HG02884 (cell line): ENCODE measurements around the gene PLEKHG5.

Source experiments
- ATAC-seq: cut with Tn5 transposase; IDR thresholded peaks from one replicate; pipeline ENCODE4 v1.9.1; 2021; ENCODE audit warnings: mild to moderate bottlenecking, moderate library complexity; ENCODE audit not compliant: unreplicated experiment

Gene PLEKHG5

GRCh38 chr1:6491480-6491962, at the start of gene PLEKHG5:
PLEKHG5 (minus strand) TSS chr1:6491667; CDS start chr1:6477571, 14,096 bp downstream.
- no peak for ATAC-seq

GRCh38 chr1:6538956-6539355, 47.5 kb upstream of the PLEKHG5 start:
- ATAC-seq: no peak

- ATAC-seq: no peak
These were observed 44.8 kb upstream of the PLEKHG5 start for GRCh38 chr1:6536291-6536690.

GRCh38 chr1:6535214-6535613, 43.7 kb upstream of the PLEKHG5 start:
- no peak for ATAC-seq

GRCh38 chr1:6534248-6534822, 42.9 kb upstream of the PLEKHG5 start:
- ATAC-seq: no peak

- no peak for ATAC-seq
These were observed 40.5 kb upstream of the PLEKHG5 start for GRCh38 chr1:6531996-6532395.

- ATAC-seq: no peak
These were observed 39.2 kb upstream of the PLEKHG5 start for GRCh38 chr1:6530504-6531160.

GRCh38 chr1:6528492-6528891, 37.0 kb upstream of the PLEKHG5 start:
- no peak for ATAC-seq

- ATAC-seq: no peak
These were observed 34.8 kb upstream of the PLEKHG5 start for GRCh38 chr1:6526316-6526715.

- ATAC-seq: no peak
These were observed 32.1 kb upstream of the PLEKHG5 start for GRCh38 chr1:6523566-6523965.

GRCh38 chr1:6521536-6521935, 30.1 kb upstream of the PLEKHG5 start:
- ATAC-seq: no peak

- ATAC-seq: no peak
These were observed 28.6 kb upstream of the PLEKHG5 start for GRCh38 chr1:6519935-6520671.

GRCh38 chr1:6519491-6519934, 28.0 kb upstream of the PLEKHG5 start:
- ATAC-seq: no peak

GRCh38 chr1:6517435-6517851, 26.0 kb upstream of the PLEKHG5 start:
- ATAC-seq: no peak

- ATAC-seq: no peak
These were observed 24.3 kb upstream of the PLEKHG5 start for GRCh38 chr1:6515771-6516170.

- ATAC-seq: no peak
These were observed 21.9 kb upstream of the PLEKHG5 start for GRCh38 chr1:6513320-6513801.

GRCh38 chr1:6512908-6513280, 21.4 kb upstream of the PLEKHG5 start:
- no peak for ATAC-seq

GRCh38 chr1:6512245-6512907, 20.9 kb upstream of the PLEKHG5 start:
- no peak for ATAC-seq

- ATAC-seq: no peak
These were observed 20.2 kb upstream of the PLEKHG5 start for GRCh38 chr1:6511561-6512244.

GRCh38 chr1:6511056-6511455, 19.6 kb upstream of the PLEKHG5 start:
- no peak for ATAC-seq

GRCh38 chr1:6510493-6510892, 19.0 kb upstream of the PLEKHG5 start:
- no peak for ATAC-seq
